HG03139 (cell line): ENCODE results near the gene BPIFA3.
"Not testable (repeated sequence)": the region's sequence is repeated elsewhere in the genome, so short reads cannot be mapped to it uniquely, and the experiment has no call there.

ENCODE experiments used
- ATAC-seq: cut with Tn5 transposase; IDR thresholded peaks from one replicate; pipeline ENCODE4 v1.9.1; 2021; ENCODE audit not compliant: unreplicated experiment

The BPIFA3 gene

GRCh38 chr20:33217052-33217451, at the start of gene BPIFA3:
Gene BPIFA3 (plus strand): TSS chr20:33217352. CDS start chr20:33217537, 185 bp downstream.
- ATAC-seq = no peak

DNA sequence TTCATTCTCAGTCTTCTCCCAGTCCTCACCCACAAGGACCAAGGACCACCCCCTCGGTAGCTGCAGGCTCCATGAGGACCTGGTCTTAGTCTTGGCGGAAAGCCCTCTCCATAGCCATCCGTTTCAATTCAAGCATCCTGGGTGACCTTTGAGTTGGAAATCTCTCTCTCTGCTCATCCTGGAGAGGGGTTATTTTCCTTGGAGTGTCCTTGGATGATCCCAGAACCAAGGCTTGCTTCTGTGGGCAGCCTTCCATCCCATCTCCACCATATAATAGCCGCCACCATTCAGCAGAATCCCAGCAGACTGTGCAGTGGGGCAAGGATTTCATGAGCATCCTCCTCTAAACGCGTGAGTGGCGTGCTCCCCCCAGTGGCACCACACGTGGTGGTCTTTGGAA, 49.3 kb upstream of the BPIFA3 start, which contains the start of gene BPIFA2:
BPIFA2 (plus strand) TSS at position 301 of the 400 bp plus-strand sequence. CDS start 987 bp downstream, outside the sequence.
- no peak for ATAC-seq

DNA sequence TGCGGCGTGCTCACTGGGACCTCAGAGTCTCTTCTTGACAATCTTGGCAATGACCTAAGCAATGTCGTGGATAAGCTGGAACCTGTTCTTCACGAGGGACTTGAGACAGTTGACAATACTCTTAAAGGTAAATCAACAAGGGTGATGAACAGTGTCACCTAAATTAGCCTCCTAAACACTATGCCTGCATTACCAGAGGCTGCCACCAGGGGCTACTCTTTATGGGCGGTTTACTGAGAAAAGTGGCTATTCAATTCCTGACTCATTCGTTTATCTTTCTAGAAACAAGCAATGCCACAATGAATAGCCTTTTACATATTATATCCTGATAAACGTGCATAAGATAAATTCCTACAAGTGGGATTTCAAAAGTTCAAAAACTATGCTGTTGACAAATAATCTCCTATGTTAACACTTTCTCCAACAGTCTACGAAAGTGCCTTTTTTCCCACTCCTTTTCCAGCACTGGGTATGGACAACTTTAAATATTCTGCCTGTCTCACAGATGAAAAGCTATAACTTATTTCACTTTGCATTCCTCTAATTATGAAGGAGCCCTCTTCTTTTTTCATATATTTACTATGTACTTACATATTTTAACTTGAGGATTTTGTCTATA, 47.9 kb upstream of the BPIFA3 start:
- ATAC-seq = no peak

DNA sequence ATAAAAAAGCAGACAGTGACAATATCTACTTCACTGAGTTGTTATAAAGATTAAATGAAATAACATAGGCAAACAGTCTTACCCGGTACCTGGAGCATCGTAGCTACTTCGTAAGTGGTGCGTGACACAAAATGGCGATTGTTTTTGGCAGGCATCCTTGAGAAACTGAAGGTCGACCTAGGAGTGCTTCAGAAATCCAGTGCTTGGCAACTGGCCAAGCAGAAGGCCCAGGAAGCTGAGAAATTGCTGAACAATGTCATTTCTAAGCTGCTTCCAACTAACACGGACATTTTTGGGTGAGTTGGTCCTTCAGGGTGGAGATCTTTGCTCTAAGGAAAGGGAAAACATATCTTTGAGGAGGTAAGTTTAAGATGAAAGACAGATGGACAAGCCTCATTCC, 44.4 kb upstream of the BPIFA3 start:
- no peak for ATAC-seq

DNA sequence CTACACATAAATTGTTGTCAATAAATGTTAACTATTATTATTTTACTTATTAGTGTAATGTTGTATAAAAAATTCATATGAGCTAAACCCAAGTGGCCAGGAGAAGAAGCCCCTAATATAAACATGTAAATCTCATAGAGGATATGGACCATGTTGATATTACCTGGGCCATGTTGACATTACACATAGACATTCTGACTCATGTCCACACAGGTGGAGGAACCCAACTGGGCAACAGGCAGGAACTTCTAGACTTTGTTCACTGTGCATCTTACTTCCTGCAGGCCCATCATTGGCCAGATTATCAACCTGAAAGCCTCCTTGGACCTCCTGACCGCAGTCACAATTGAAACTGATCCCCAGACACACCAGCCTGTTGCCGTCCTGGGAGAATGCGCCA, 42.0 kb upstream of the BPIFA3 start:
- ATAC-seq = no peak

GRCh38 chr20:33176101-33176500, 41.1 kb upstream of the BPIFA3 start:
- ATAC-seq = no peak

GRCh38 chr20:33177866-33178265, 39.3 kb upstream of the BPIFA3 start:
- no peak for ATAC-seq

DNA sequence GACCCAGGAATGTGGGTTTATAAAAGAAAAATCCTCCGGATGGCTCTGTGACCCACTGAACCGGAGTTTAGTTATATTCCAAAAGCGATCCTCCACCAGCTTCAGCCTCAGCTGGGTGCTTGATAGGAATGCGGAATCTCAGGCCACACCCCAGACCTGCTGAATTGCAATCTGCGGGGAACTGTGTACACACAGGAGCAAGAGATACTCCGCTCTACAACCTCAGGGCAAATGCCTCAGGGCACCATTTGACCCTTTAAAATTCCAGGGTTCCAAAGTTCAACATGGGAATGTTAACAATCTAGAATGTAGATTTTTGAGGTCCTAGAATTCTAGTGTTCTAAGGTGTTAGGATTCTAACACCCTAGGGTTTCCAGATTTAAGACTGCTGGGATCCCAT, 38.4 kb upstream of the BPIFA3 start:
- no peak for ATAC-seq

- ATAC-seq = no peak
Observed at GRCh38 chr20:33180169-33180568, 37.0 kb upstream of the BPIFA3 start.

DNA sequence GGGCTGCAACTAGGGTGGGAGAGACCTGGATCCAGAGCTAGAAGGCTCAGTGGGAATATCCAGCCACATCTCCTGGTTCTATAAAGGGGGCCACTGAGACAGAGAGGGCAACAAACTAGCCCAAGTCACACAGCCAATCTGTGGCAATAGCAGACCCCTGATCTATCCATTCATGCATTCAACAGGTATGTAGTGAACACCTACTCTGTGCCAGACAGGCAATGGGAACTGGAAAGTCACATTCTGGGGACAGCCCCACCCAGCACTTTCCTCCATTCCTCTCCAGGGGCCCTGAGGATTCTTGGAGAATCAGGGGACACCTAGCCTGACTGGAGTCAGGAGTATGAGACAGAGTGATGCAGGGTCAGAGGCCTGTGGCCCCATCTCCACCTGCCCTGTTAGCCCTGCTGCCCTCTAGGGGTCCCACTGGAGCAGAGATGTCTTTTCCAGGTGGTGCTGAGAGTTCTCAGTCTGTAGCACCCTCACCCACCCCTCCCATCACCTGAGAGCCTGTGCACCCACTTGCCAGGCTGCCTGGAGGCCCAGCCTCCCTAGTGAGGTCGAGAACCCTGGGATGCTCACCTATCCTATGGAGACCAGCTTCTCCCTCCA, 35.6 kb upstream of the BPIFA3 start:
- no peak for ATAC-seq

GRCh38 chr20:33183312-33183711, 33.8 kb upstream of the BPIFA3 start:
- no peak for ATAC-seq

- ATAC-seq = not testable (repeated sequence)
Observed at GRCh38 chr20:33185031-33185590, 32.0 kb upstream of the BPIFA3 start.

DNA sequence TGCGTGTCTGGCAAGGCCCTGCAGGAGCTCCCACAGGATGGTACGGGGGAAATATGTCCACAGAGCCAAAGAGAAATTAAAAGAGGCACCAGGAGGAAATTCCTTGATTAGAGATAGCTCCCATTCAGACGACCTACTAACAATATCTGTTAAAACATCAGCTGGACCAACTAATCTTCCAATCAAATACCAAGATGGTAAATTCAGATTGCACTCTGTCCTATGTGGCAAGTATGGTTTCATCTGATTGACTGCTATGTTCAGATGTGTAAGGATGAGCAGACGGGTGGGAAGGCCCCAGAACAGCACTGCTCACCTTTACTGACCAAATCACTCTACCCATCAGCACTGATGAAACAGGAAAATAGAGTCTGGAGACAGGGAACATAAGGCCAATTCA, 29.7 kb upstream of the BPIFA3 start:
- no peak for ATAC-seq

DNA sequence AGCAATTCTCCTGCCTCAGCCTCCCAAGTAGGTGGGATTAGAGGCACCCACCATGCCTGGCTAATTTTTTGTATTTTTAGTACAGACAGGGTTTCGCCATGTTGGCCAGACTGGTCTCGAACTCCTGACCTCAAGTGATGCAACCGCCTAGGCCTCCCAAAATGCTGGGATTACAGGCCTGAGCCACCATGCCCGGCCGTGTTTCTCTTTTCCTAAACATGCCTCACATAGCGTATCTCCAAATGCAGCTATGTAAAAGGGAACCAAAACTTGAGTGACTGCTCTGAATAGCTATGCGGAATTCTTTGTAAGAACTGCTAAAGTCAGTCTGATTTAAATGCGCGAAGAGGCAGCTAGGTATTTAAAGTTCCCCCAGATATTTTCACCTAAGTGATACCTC, 28.7 kb upstream of the BPIFA3 start:
- no peak for ATAC-seq

GRCh38 chr20:33191484-33191883, 25.7 kb upstream of the BPIFA3 start:
- no peak for ATAC-seq

DNA sequence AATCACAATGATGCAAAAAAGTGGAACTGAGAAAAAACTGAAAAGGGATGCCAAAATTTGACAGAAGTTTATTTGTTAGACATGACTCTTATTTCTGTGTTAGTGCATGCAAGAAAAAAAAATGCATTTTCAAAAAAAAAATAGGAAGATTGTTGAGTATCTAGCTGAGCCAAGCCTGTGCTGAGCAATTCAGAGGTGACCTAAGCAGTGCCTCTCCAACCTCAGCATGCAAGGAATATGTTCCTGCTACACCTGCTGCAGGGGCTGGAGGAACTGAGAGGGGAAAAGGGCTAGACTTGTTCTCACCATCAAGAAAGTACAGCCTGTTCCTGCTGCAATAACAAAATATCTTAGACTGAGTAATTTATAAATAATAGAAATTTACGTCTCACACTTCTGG, 25.2 kb upstream of the BPIFA3 start:
- ATAC-seq = no peak

- ATAC-seq = no peak
Observed at GRCh38 chr20:33192912-33193501, 24.1 kb upstream of the BPIFA3 start.

- no peak for ATAC-seq
Observed at GRCh38 chr20:33199026-33199425, 18.1 kb upstream of the BPIFA3 start.

- ATAC-seq = no peak
Observed at GRCh38 chr20:33202451-33202850, 14.7 kb upstream of the BPIFA3 start.

DNA sequence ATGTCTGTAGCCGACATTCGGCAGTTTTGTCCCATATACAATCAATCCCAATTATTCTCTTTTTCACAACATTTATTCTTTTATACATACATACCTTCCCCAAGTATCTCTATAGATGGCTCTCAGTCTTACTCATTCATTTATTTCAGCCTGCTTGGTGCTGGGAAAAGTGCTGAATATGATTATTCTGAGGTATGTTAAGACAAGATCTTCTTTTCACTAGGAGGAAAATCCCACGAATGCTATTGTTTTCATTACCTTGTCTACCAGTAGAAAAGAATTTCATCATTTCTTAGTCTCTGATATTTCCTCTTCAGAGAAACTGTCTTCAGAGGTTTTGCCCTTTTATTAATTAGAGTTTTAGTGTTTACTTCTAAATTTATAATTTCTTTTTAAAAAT, 13.7 kb upstream of the BPIFA3 start:
- ATAC-seq = no peak

- no peak for ATAC-seq
Observed at GRCh38 chr20:33209789-33210188, 7.4 kb upstream of the BPIFA3 start.

- ATAC-seq = no peak
Observed at GRCh38 chr20:33210371-33210770, 6.8 kb upstream of the BPIFA3 start.
